ENCODE measurements around the gene RRP12. TPM values are rescaled to one million over a fixed set of nuclear protein-coding genes. Genes with fewer than 3 reads are reported as not detected.

The RRP12 gene
- total RNA-seq, 1 donor from 2014 or later, result 104 TPM

DNA sequence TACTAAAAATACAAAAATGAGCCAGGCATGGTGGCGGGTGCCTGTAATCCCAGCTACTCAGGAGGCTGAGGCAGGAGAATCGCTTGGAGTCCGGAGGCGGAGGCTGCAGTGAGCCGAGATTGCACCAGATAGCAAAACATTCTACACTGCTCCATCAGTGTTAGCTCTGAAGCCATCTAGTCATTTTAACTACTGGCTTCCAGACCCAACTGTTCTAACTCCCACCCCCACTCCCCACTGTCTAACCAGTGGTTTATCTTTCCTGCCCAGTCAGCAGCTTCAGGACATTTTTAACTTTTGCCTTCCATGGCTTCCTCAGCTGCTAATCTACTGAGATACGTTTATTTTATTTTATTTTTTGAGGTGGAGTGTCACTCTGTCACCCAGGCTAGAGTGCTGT lies 88.2 kb downstream of the RRP12 start:
- no peak for DNase-seq (ENCODE audit: low spot score)
- Mint-ChIP-seq H3K4me3 (no peak overlapping the region), H3K27me3 (ENCODE audit: insufficient read depth) (peaks cover 7% of the 10 kb centered on the region), H3K36me3 (ENCODE audit: low read depth) (no peaks in the 10 kb centered on the region), H3K27ac (no peak overlapping the region), H3K9me3 (no peaks in the 10 kb centered on the region), H3K4me1 (ENCODE audit: low read depth) (no peaks in the 10 kb centered on the region)
- intact Hi-C loops (cut with micrococcal nuclease), result no loop called here

GRCh38 chr10:97311111-97311626 lies 90.0 kb downstream of the RRP12 start:
- Mint-ChIP-seq H3K27me3 (ENCODE audit: insufficient read depth) (peaks cover 8% of the 10 kb centered on the region), H3K27ac (no peak overlapping the region), H3K4me1 (ENCODE audit: low read depth) (no peaks in the 10 kb centered on the region), H3K9me3 (no peaks in the 10 kb centered on the region), H3K4me3 (no peak overlapping the region), H3K36me3 (ENCODE audit: low read depth) (no peaks in the 10 kb centered on the region)
- intact Hi-C loops (cut with micrococcal nuclease), result no loop called here
- no peak for DNase-seq (ENCODE audit: low spot score)

- Mint-ChIP-seq H3K4me1 (ENCODE audit: low read depth) (no peaks in the 10 kb centered on the region), H3K36me3 (ENCODE audit: low read depth) (no peaks in the 10 kb centered on the region), H3K4me3 (no peak overlapping the region), H3K27ac (no peak overlapping the region), H3K27me3 (ENCODE audit: insufficient read depth) (peaks cover 3% of the 10 kb centered on the region), H3K9me3 (no peaks in the 10 kb centered on the region)
- intact Hi-C loops (cut with micrococcal nuclease), result no loop called here
- DNase-seq (ENCODE audit: low spot score), result no peak
These were observed 93.0 kb downstream of the RRP12 start for GRCh38 chr10:97307866-97308780.

GRCh38 chr10:97307441-97307840 lies 93.7 kb downstream of the RRP12 start:
- Mint-ChIP-seq H3K36me3 (ENCODE audit: low read depth) (no peaks in the 10 kb centered on the region), H3K9me3 (no peaks in the 10 kb centered on the region), H3K4me1 (ENCODE audit: low read depth) (no peaks in the 10 kb centered on the region), H3K4me3 (no peak overlapping the region), H3K27ac (no peak overlapping the region), H3K27me3 (ENCODE audit: insufficient read depth) (peaks cover 5% of the 10 kb centered on the region)
- DNase-seq (ENCODE audit: low spot score), result no peak
- intact Hi-C loops (cut with micrococcal nuclease), result no loop called here

Other genes with a start within 250 kb of the RRP12 start
- 0.08 and 0.15 TPM in 2 replicates for gene SLIT1, start 215.4 kb downstream of the RRP12 start, total RNA-seq
- gene ARHGAP19, start 108.7 kb downstream of the RRP12 start, total RNA-seq, result 27.1 and 27.8 TPM in 2 replicates
- 3.0 and 3.3 TPM in 2 replicates for gene FRAT1, start 82.1 kb downstream of the RRP12 start, total RNA-seq
- 10.8 and 11.2 TPM in 2 replicates for gene FRAT2, start 66.6 kb downstream of the RRP12 start, total RNA-seq
- 967 and 979 TPM in 2 replicates for gene PGAM1, start 24.9 kb upstream of the RRP12 start, total RNA-seq
- 55.3 and 57.1 TPM in 2 replicates for gene EXOSC1, start 44.7 kb upstream of the RRP12 start, total RNA-seq
- 48.3 and 48.8 TPM in 2 replicates for gene ZDHHC16, start 44.8 kb upstream of the RRP12 start, total RNA-seq
- 91.8 and 93.2 TPM in 2 replicates for gene MMS19, start 97.1 kb upstream of the RRP12 start, total RNA-seq
- gene UBTD1, start 97.6 kb upstream of the RRP12 start, total RNA-seq, result 1.7 and 1.8 TPM in 2 replicates
- not detected in 2 replicates for gene ANKRD2, start 171.4 kb upstream of the RRP12 start, total RNA-seq
- not detected in 2 replicates for gene HOGA1, start 183.0 kb upstream of the RRP12 start, total RNA-seq
- not detected in 2 replicates for gene C10orf62, start 188.4 kb upstream of the RRP12 start, total RNA-seq
- gene MORN4, start 232.2 kb upstream of the RRP12 start, total RNA-seq, result 1.9 TPM in 2 replicates
- 19.3 and 19.7 TPM in 2 replicates for gene PI4K2A, start 239.3 kb upstream of the RRP12 start, total RNA-seq

Measured in activated T-helper 1 cell treated with anti-CD3 and anti-CD28 coated beads, Interleukin-12 subunit alpha, Interleukin-12 subunit beta, Interleukin-2, Interleukin-4 antibody, amounts not matched to agents 30 ng/mL and 10 ng/mL and 1 ng/mL, durations not matched to agents 14 hours and 24 hours and 36 hours (primary cell).